22Rv1 (cell line): ENCODE measurements around the gene BCL2L13.
A peak's percentile ranks its signal among the peaks of the same experiment; 100 is the strongest.

Experiments used
- H3K27ac ChIP-seq: fragments of 450-650 bp; 2 replicates; pipeline ENCODE4 v1.5.1; 2017
- CTCF ChIP-seq: fragments of 450-650 bp; IDR thresholded peaks from 2 replicates; pipeline ENCODE4 v1.5.1; 2017; ENCODE audit warnings: mild to moderate bottlenecking
- ZFX ChIP-seq: fragments of 450-650 bp; IDR thresholded peaks from 2 replicates; pipeline ENCODE4 v1.6.1; 2017; ENCODE audit warnings: antibody characterized with exemption, borderline replicate concordance

The BCL2L13 gene

GRCh38 chr22:17598318-17598717, 40.2 kb upstream of the BCL2L13 start:
- no peak overlapping the region for H3K27ac ChIP-seq
- TF ChIP-seq CTCF: no peak
- TF ChIP-seq ZFX: no peak

GRCh38 chr22:17601031-17601430, 37.5 kb upstream of the BCL2L13 start:
- 0 out of 2 replicates have a peak overlapping the region, but pooled peaks have one; percentile 1 for H3K27ac ChIP-seq
- TF ChIP-seq ZFX (no peak), CTCF (no peak)

GRCh38 chr22:17603668-17604067, 34.9 kb upstream of the BCL2L13 start:
- no peak for TF ChIP-seq CTCF
- no peak for TF ChIP-seq ZFX
- H3K27ac ChIP-seq: no peak overlapping the region

GRCh38 chr22:17606496-17606895, 32.1 kb upstream of the BCL2L13 start:
- H3K27ac ChIP-seq: no peak overlapping the region
- no peak for TF ChIP-seq CTCF
- TF ChIP-seq ZFX: no peak

- H3K27ac ChIP-seq: no peak overlapping the region
- TF ChIP-seq CTCF (no peak), ZFX (no peak)
These were observed 30.6 kb upstream of the BCL2L13 start for GRCh38 chr22:17607891-17608521.

GRCh38 chr22:17612057-17612456, 26.5 kb upstream of the BCL2L13 start:
- no peak overlapping the region for H3K27ac ChIP-seq
- TF ChIP-seq CTCF (no peak), ZFX (no peak)

- no peak for TF ChIP-seq CTCF
- TF ChIP-seq ZFX: no peak
- no peak overlapping the region for H3K27ac ChIP-seq
These were observed 25.3 kb upstream of the BCL2L13 start for GRCh38 chr22:17613280-17613679.
